Measurements from ENCODE around the gene FOXD4L1. TPM values are rescaled to one million over a fixed set of nuclear protein-coding genes. Genes with fewer than 3 reads are reported as not detected.
"Not testable (repeated sequence)": the region's sequence is repeated elsewhere in the genome, so short reads cannot be mapped to it uniquely, and the experiment has no call there.

FOXD4L1 gene
- total and polyA plus RNA-seq, 2 donors (not counting 1 experiment from before 2014, with no cell fraction given) = 0.12 to 0.81 TPM

- H3K4me3 ChIP-seq (ENCODE audit: control extremely low read depth in 1 of 5, extremely low read depth in 1 of 5, insufficient read depth in 1 of 5, low read depth in 2 of 5, low read length in 4 of 5); POLR2A ChIA-PET; H3K4me3 Mint-ChIP-seq; H4K20me1 ChIP-seq (ENCODE audit: control insufficient read depth, insufficient read depth, low read length, poor library complexity, severe bottlenecking); intact Hi-C loops (cut with micrococcal nuclease); DNase-seq; H3K9me3 Mint-ChIP-seq (ENCODE audit: insufficient read depth); H3K9ac ChIP-seq (ENCODE audit: low read length); CTCF ChIA-PET; H3K27ac ChIP-seq (ENCODE audit: low read length in 2 of 2); H3K27me3 Mint-ChIP-seq; H3K9me3 ChIP-seq (ENCODE audit: control extremely low read depth in 1 of 3, control insufficient read depth in 2 of 3, insufficient read depth in 1 of 3, low read length in 2 of 3); H3K4me1 ChIP-seq (ENCODE audit: control insufficient read depth in 2 of 2, insufficient read depth in 2 of 2, low read length in 2 of 2); H3K79me2 ChIP-seq (ENCODE audit: control insufficient read depth, insufficient read depth, low read length); ATAC-seq (ENCODE audit: low read depth); H3K4me1 Mint-ChIP-seq; H3K4me2 ChIP-seq (replicated peaks; ENCODE audit: low read depth, low read length, poor library complexity, severe bottlenecking); H2AFZ ChIP-seq (ENCODE audit: insufficient read depth, low read depth, low read length, poor library complexity, severe bottlenecking); H3K27ac Mint-ChIP-seq; H3K27me3 ChIP-seq (replicated peaks in 1 of 4; ENCODE audit: control extremely low read depth in 1 of 4, control insufficient read depth in 3 of 4, insufficient read depth in 4 of 4, low read length in 3 of 4); H3K36me3 ChIP-seq (replicated peaks in 1 of 2; ENCODE audit: control extremely low read depth in 1 of 2, control insufficient read depth in 1 of 2, extremely low read depth in 1 of 2, insufficient read depth in 2 of 2, low read length in 1 of 2): not testable (repeated sequence)
- WGBS (ENCODE audit: insufficient coverage) = no CpG with 5 or more reads among the region's 4 CpGs
Observed at GRCh38 chr2:113532991-113533390, 34.5 kb downstream of the FOXD4L1 start.

GRCh38 chr2:113536573-113536972, 38.1 kb downstream of the FOXD4L1 start:
- H3K27me3 ChIP-seq (replicated peaks in 1 of 4; ENCODE audit: control extremely low read depth in 1 of 4, control insufficient read depth in 3 of 4, insufficient read depth in 4 of 4, low read length in 3 of 4); H4K20me1 ChIP-seq (ENCODE audit: control insufficient read depth, insufficient read depth, low read length, poor library complexity, severe bottlenecking); H3K4me1 Mint-ChIP-seq; H3K9me3 ChIP-seq (ENCODE audit: control extremely low read depth in 1 of 3, control insufficient read depth in 2 of 3, insufficient read depth in 1 of 3, low read length in 2 of 3); POLR2A ChIA-PET; CTCF ChIA-PET; H3K4me3 Mint-ChIP-seq; H3K27ac Mint-ChIP-seq; H3K9ac ChIP-seq (ENCODE audit: low read length); H2AFZ ChIP-seq (ENCODE audit: insufficient read depth, low read depth, low read length, poor library complexity, severe bottlenecking); DNase-seq; H3K36me3 ChIP-seq (replicated peaks in 1 of 2; ENCODE audit: control extremely low read depth in 1 of 2, control insufficient read depth in 1 of 2, extremely low read depth in 1 of 2, insufficient read depth in 2 of 2, low read length in 1 of 2); intact Hi-C loops (cut with micrococcal nuclease); H3K4me2 ChIP-seq (replicated peaks; ENCODE audit: low read depth, low read length, poor library complexity, severe bottlenecking); H3K79me2 ChIP-seq (ENCODE audit: control insufficient read depth, insufficient read depth, low read length); H3K9me3 Mint-ChIP-seq (ENCODE audit: insufficient read depth); ATAC-seq (ENCODE audit: low read depth); H3K27me3 Mint-ChIP-seq; H3K4me3 ChIP-seq (ENCODE audit: control extremely low read depth in 1 of 5, extremely low read depth in 1 of 5, insufficient read depth in 1 of 5, low read depth in 2 of 5, low read length in 4 of 5); H3K4me1 ChIP-seq (ENCODE audit: control insufficient read depth in 2 of 2, insufficient read depth in 2 of 2, low read length in 2 of 2); H3K27ac ChIP-seq (ENCODE audit: low read length in 2 of 2): not testable (repeated sequence)
- WGBS (ENCODE audit: insufficient coverage) = no CpG with 5 or more reads among the region's 6 CpGs

- H2AFZ ChIP-seq (ENCODE audit: insufficient read depth, low read depth, low read length, poor library complexity, severe bottlenecking); H3K9me3 Mint-ChIP-seq (ENCODE audit: insufficient read depth); ATAC-seq (ENCODE audit: low read depth); H3K79me2 ChIP-seq (ENCODE audit: control insufficient read depth, insufficient read depth, low read length); H3K4me1 ChIP-seq (ENCODE audit: control insufficient read depth in 2 of 2, insufficient read depth in 2 of 2, low read length in 2 of 2); H4K20me1 ChIP-seq (ENCODE audit: control insufficient read depth, insufficient read depth, low read length, poor library complexity, severe bottlenecking); H3K9ac ChIP-seq (ENCODE audit: low read length); H3K27ac ChIP-seq (ENCODE audit: low read length in 2 of 2); H3K4me1 Mint-ChIP-seq; H3K4me2 ChIP-seq (replicated peaks; ENCODE audit: low read depth, low read length, poor library complexity, severe bottlenecking); CTCF ChIA-PET; POLR2A ChIA-PET; H3K27ac Mint-ChIP-seq; H3K36me3 ChIP-seq (replicated peaks in 1 of 2; ENCODE audit: control extremely low read depth in 1 of 2, control insufficient read depth in 1 of 2, extremely low read depth in 1 of 2, insufficient read depth in 2 of 2, low read length in 1 of 2); intact Hi-C loops (cut with micrococcal nuclease); H3K27me3 ChIP-seq (replicated peaks in 1 of 4; ENCODE audit: control extremely low read depth in 1 of 4, control insufficient read depth in 3 of 4, insufficient read depth in 4 of 4, low read length in 3 of 4); H3K9me3 ChIP-seq (ENCODE audit: control extremely low read depth in 1 of 3, control insufficient read depth in 2 of 3, insufficient read depth in 1 of 3, low read length in 2 of 3); H3K4me3 ChIP-seq (ENCODE audit: control extremely low read depth in 1 of 5, extremely low read depth in 1 of 5, insufficient read depth in 1 of 5, low read depth in 2 of 5, low read length in 4 of 5); DNase-seq: not testable (repeated sequence)
- no CpG with 5 or more reads among the region's 5 CpGs for WGBS (ENCODE audit: insufficient coverage)
- Mint-ChIP-seq H3K4me3 (peak overlapping the region; percentile 75), H3K27me3 (peaks cover 11% of the 10 kb centered on the region)
Observed at GRCh38 chr2:113540834-113541203, 42.4 kb downstream of the FOXD4L1 start.

- H3K4me1 ChIP-seq (ENCODE audit: control insufficient read depth in 2 of 2, insufficient read depth in 2 of 2, low read length in 2 of 2); H3K36me3 ChIP-seq (replicated peaks in 1 of 2; ENCODE audit: control extremely low read depth in 1 of 2, control insufficient read depth in 1 of 2, extremely low read depth in 1 of 2, insufficient read depth in 2 of 2, low read length in 1 of 2); intact Hi-C loops (cut with micrococcal nuclease); H4K20me1 ChIP-seq (ENCODE audit: control insufficient read depth, insufficient read depth, low read length, poor library complexity, severe bottlenecking); H3K9me3 ChIP-seq (ENCODE audit: control extremely low read depth in 1 of 3, control insufficient read depth in 2 of 3, insufficient read depth in 1 of 3, low read length in 2 of 3); CTCF ChIA-PET; H3K9me3 Mint-ChIP-seq (ENCODE audit: insufficient read depth); H3K27ac ChIP-seq (ENCODE audit: low read length in 2 of 2); H3K27ac Mint-ChIP-seq; H3K4me1 Mint-ChIP-seq; H3K27me3 ChIP-seq (replicated peaks in 1 of 4; ENCODE audit: control extremely low read depth in 1 of 4, control insufficient read depth in 3 of 4, insufficient read depth in 4 of 4, low read length in 3 of 4); POLR2A ChIA-PET; H3K79me2 ChIP-seq (ENCODE audit: control insufficient read depth, insufficient read depth, low read length): not testable (repeated sequence)
- Mint-ChIP-seq H3K4me3 (peak overlapping the region; percentile 75), H3K27me3 (peaks cover 11% of the 10 kb centered on the region)
- Histone ChIP-seq H3K9ac (ENCODE audit: low read length) (peak overlapping the region; percentile 29), H3K4me3 (ENCODE audit: control extremely low read depth in 1 of 5, extremely low read depth in 1 of 5, insufficient read depth in 1 of 5, low read depth in 2 of 5, low read length in 4 of 5) (peak overlapping the region in 3 of 5 experiments; percentile 19 to 41 (median 36)), H3K4me2 (replicated peaks; ENCODE audit: low read depth, low read length, poor library complexity, severe bottlenecking) (peak overlapping the region; percentile 50), H2AFZ (ENCODE audit: insufficient read depth, low read depth, low read length, poor library complexity, severe bottlenecking) (peak overlapping the region; percentile 58)
- peak; percentile 39 for ATAC-seq (ENCODE audit: low read depth)
- WGBS (ENCODE audit: insufficient coverage) = under 1% methylated on average over 63 of the region's 71 CpGs
- DNase-seq = peak; percentile 28
Observed at GRCh38 chr2:113541204-113541975, 42.9 kb downstream of the FOXD4L1 start.
